Measurements from ENCODE around the gene GLYAT.

Gene GLYAT

GRCh38 chr11:58731819-58732218, at the start of gene GLYAT:
Gene GLYAT, minus strand, starts transcription at chr11:58731943. Its CDS starts 7,447 bp downstream, at chr11:58724496.
- no peak within 1 kb of the TSS for H3K4me3 ChIP-seq
- no peaks in the 10 kb centered on the region for H3K27me3 ChIP-seq
- TF ChIP-seq CTCF (IDR thresholded peaks at IDR 0.05): no peak
- intact Hi-C loops (cut with DNase I; ENCODE audit: low total_unique reads): no loop called here
- no peaks in the 10 kb centered on the region for H3K4me1 ChIP-seq
- DNase-seq: no peak
- H3K36me3 ChIP-seq: no peaks in the 10 kb centered on the region
- no peaks in the 10 kb centered on the region for H3K9me3 ChIP-seq
- no peak within 1 kb of the TSS for H3K27ac ChIP-seq

- no peaks in the 10 kb centered on the region for H3K4me1 ChIP-seq
- TF ChIP-seq CTCF (IDR thresholded peaks at IDR 0.05): no peak
- no peak for DNase-seq
- H3K27me3 ChIP-seq: no peaks in the 10 kb centered on the region
- no peaks in the 10 kb centered on the region for H3K36me3 ChIP-seq
- H3K9me3 ChIP-seq: no peaks in the 10 kb centered on the region
- H3K4me3 ChIP-seq: no peak overlapping the region
- intact Hi-C loops (cut with DNase I; ENCODE audit: low total_unique reads): no loop called here
- H3K27ac ChIP-seq: no peak overlapping the region
Measured at GRCh38 chr11:58781345-58781744, 49.6 kb upstream of the GLYAT start.

GRCh38 chr11:58780578-58780977, 48.8 kb upstream of the GLYAT start:
- H3K27me3 ChIP-seq: no peaks in the 10 kb centered on the region
- H3K4me1 ChIP-seq: no peaks in the 10 kb centered on the region
- DNase-seq: no peak
- no peak overlapping the region for H3K27ac ChIP-seq
- no peaks in the 10 kb centered on the region for H3K36me3 ChIP-seq
- no peak overlapping the region for H3K4me3 ChIP-seq
- intact Hi-C loops (cut with DNase I; ENCODE audit: low total_unique reads): no loop called here
- no peaks in the 10 kb centered on the region for H3K9me3 ChIP-seq
- TF ChIP-seq CTCF (IDR thresholded peaks at IDR 0.05): no peak

- H3K4me1 ChIP-seq: no peaks in the 10 kb centered on the region
- no peak for DNase-seq
- H3K27me3 ChIP-seq: no peaks in the 10 kb centered on the region
- H3K4me3 ChIP-seq: no peak overlapping the region
- no peak overlapping the region for H3K27ac ChIP-seq
- intact Hi-C loops (cut with DNase I; ENCODE audit: low total_unique reads): no loop called here
- no peaks in the 10 kb centered on the region for H3K36me3 ChIP-seq
- TF ChIP-seq CTCF (IDR thresholded peaks at IDR 0.05): no peak
- no peaks in the 10 kb centered on the region for H3K9me3 ChIP-seq
Measured at GRCh38 chr11:58776891-58777710, 45.4 kb upstream of the GLYAT start.

GRCh38 chr11:58775066-58775708, 43.4 kb upstream of the GLYAT start:
- Histone ChIP-seq H3K27me3 (no peaks in the 10 kb centered on the region), H3K27ac (no peak overlapping the region), H3K4me3 (no peak overlapping the region), H3K9me3 (no peaks in the 10 kb centered on the region), H3K4me1 (no peaks in the 10 kb centered on the region), H3K36me3 (no peaks in the 10 kb centered on the region)
- DNase-seq: no peak
- intact Hi-C loops (cut with DNase I; ENCODE audit: low total_unique reads): no loop called here
- TF ChIP-seq CTCF (IDR thresholded peaks at IDR 0.05): no peak
